ENCODE results near the gene ZFYVE28.

Gene ZFYVE28

GRCh38 chr4:2449511-2450392 lies 31.3 kb upstream of the ZFYVE28 start:
- no peak for TF ChIP-seq CTCF (IDR thresholded peaks at IDR 0.05)
- no peak overlapping the region for H3K4me3 ChIP-seq (ENCODE audit: low read depth, low read length)
- no peaks in the 10 kb centered on the region for H3K4me1 ChIP-seq
- no peak overlapping the region for H3K27ac ChIP-seq
- no peaks in the 10 kb centered on the region for H3K79me2 ChIP-seq
- no peak overlapping the region for H3K9ac ChIP-seq
- H3K4me2 ChIP-seq (ENCODE audit: low read length) = no peak overlapping the region
- no peaks in the 10 kb centered on the region for H3K27me3 ChIP-seq (ENCODE audit: control insufficient read depth, insufficient read depth, low read length)
- no peaks in the 10 kb centered on the region for H3K9me3 ChIP-seq (ENCODE audit: control insufficient read depth, low read length)
- H3K36me3 ChIP-seq (ENCODE audit: control insufficient read depth, insufficient read depth, low read length) = no peaks in the 10 kb centered on the region
- no peak overlapping the region for H2AFZ ChIP-seq

- no peaks in the 10 kb centered on the region for H3K79me2 ChIP-seq
- no peaks in the 10 kb centered on the region for H3K27me3 ChIP-seq (ENCODE audit: control insufficient read depth, insufficient read depth, low read length)
- H3K9me3 ChIP-seq (ENCODE audit: control insufficient read depth, low read length) = no peaks in the 10 kb centered on the region
- no peaks in the 10 kb centered on the region for H3K4me1 ChIP-seq
- H3K4me2 ChIP-seq (ENCODE audit: low read length) = no peak overlapping the region
- TF ChIP-seq CTCF (IDR thresholded peaks at IDR 0.05) = no peak
- no peak overlapping the region for H3K4me3 ChIP-seq (ENCODE audit: low read depth, low read length)
- no peak overlapping the region for H2AFZ ChIP-seq
- no peak overlapping the region for H3K9ac ChIP-seq
- no peak overlapping the region for H3K27ac ChIP-seq
- H3K36me3 ChIP-seq (ENCODE audit: control insufficient read depth, insufficient read depth, low read length) = no peaks in the 10 kb centered on the region
These were observed 30.6 kb upstream of the ZFYVE28 start for GRCh38 chr4:2449051-2449450.

GRCh38 chr4:2448589-2448988 lies 30.1 kb upstream of the ZFYVE28 start:
- TF ChIP-seq CTCF (IDR thresholded peaks at IDR 0.05) = no peak

DNA sequence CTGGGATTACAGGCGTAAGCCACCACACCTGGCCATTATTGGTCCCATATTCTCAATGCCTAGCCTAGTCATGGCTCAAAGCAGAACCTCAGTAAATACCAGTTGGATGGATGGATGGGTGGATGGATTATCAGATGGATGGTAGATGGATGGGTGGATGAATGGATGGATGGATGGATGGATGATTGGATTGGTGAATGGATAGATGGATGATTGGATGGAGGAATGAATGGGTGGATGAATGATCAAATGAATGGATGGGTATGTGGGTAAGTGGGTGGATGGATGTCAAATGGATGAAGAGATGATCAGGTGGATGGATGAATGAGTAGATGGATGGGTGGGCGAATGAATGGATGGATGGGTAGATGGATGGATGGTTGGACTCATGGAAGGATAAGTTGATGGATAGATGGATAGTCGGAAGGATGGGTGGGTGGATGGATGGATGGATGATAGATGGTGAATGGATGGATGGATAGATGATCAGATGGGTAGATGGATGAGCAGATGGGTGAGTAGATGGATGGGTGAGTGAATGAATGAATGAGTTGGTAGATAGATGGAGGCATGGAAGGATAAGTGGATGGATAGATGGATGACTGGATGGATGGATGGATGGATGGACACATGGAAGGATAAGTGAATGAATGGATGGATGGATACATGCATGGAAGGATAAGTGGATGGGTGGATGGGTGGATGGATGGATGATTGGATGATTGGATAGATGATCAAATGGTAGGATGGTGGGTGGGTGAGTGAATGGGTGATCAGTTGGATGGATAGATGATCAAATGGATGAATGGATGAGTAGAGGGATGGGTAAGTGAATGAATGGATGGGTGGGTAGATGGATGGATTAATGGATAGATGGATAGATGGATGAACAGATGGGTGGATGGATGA lies 28.5 kb upstream of the ZFYVE28 start:
- Histone ChIP-seq H3K9me3 (ENCODE audit: control insufficient read depth, low read length) (no peaks in the 10 kb centered on the region), H3K27me3 (ENCODE audit: control insufficient read depth, insufficient read depth, low read length) (no peaks in the 10 kb centered on the region), H3K9ac (no peak overlapping the region), H3K79me2 (no peaks in the 10 kb centered on the region), H3K4me1 (no peaks in the 10 kb centered on the region), H2AFZ (no peak overlapping the region), H3K4me2 (ENCODE audit: low read length) (no peak overlapping the region), H3K36me3 (ENCODE audit: control insufficient read depth, insufficient read depth, low read length) (no peaks in the 10 kb centered on the region), H3K27ac (no peak overlapping the region), H3K4me3 (ENCODE audit: low read depth, low read length) (no peak overlapping the region)
- TF ChIP-seq CTCF (IDR thresholded peaks at IDR 0.05) = no peak

More at GRCh38 chr4:2448589-2448988, 30.1 kb upstream of the ZFYVE28 start:
- Histone ChIP-seq H3K79me2 (no peaks in the 10 kb centered on the region), H3K4me3 (ENCODE audit: low read depth, low read length) (no peak overlapping the region), H3K27me3 (ENCODE audit: control insufficient read depth, insufficient read depth, low read length) (no peaks in the 10 kb centered on the region), H3K9ac (no peak overlapping the region), H2AFZ (no peak overlapping the region), H3K36me3 (ENCODE audit: control insufficient read depth, insufficient read depth, low read length) (no peaks in the 10 kb centered on the region), H3K27ac (no peak overlapping the region), H3K4me1 (no peaks in the 10 kb centered on the region), H3K4me2 (ENCODE audit: low read length) (no peak overlapping the region), H3K9me3 (ENCODE audit: control insufficient read depth, low read length) (no peaks in the 10 kb centered on the region)
